Measurements from ENCODE around the gene MMP8.

DNA sequence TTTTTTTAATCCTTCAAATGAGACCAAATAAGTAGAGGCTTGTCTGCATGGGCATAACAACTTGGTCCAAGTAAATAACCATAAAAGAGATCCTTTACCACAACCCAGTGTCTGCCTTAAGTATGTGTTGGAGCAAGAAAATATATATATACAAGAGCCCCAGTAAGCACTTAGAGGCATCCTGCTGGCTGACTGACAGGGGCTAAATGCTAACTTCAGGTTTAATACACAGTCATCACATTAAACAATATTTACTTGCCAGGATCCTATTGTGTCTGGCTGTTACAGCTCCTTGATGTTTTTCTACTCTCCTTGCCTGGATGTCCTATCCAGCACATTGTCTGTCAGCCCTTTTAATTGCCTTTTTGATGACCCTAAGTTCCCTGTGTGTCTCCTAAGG is 62.1 kb downstream of the MMP8 start:
- no peak for TF ChIP-seq EZH2 (IDR thresholded peaks at IDR 0.05; ENCODE audit: low read length)
- TF ChIP-seq, protein P1, sequence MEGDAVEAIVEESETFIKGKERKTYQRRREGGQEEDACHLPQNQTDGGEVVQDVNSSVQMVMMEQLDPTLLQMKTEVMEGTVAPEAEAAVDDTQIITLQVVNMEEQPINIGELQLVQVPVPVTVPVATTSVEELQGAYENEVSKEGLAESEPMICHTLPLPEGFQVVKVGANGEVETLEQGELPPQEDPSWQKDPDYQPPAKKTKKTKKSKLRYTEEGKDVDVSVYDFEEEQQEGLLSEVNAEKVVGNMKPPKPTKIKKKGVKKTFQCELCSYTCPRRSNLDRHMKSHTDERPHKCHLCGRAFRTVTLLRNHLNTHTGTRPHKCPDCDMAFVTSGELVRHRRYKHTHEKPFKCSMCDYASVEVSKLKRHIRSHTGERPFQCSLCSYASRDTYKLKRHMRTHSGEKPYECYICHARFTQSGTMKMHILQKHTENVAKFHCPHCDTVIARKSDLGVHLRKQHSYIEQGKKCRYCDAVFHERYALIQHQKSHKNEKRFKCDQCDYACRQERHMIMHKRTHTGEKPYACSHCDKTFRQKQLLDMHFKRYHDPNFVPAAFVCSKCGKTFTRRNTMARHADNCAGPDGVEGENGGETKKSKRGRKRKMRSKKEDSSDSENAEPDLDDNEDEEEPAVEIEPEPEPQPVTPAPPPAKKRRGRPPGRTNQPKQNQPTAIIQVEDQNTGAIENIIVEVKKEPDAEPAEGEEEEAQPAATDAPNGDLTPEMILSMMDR (optimal IDR thresholded peaks at IDR 0.05 in 1 of 3, IDR thresholded peaks at IDR 0.05 in 1 of 3, conservative IDR thresholded peaks at IDR 0.05 in 1 of 3; ENCODE audit: extremely low read depth in 1 of 3, insufficient read depth in 2 of 3, low read length in 3 of 3) = no peak
